GDM1 (cell line): ENCODE data around the gene SETBP1.

Experiments
- DNase-seq: peaks from one replicate; lab custom pipeline; 2025; lab: John Stamatoyannopoulos, UW

The SETBP1 gene

GRCh38 chr18:44904768-44905167, 224.1 kb downstream of the SETBP1 start:
- no peak for DNase-seq

DNA sequence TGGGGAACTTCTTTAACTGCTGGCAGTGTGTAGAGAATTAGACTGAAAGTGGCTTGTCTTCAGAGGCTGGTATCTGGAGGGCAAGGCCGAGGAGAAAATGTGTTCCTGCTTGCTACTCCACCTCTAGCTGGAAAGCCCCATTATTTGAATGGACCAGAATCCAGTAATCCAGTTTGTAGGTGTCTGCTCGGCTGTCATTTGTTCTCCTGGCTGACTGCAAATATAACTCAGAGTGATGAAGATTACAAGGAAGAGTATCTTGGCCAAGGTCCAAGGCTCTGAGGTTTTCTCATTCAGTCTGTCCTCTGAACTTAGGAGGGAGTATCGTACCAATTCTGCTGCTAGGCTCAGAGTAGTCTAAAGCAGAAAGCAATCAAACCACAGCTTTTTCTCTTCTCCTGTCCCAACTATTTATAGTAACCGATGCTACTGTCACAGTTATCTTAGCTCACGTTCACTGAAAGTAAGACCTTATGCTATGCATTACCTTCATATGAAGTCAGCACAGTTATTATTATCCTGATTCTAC, 228.6 kb downstream of the SETBP1 start:
- DNase-seq, result no peak

DNA sequence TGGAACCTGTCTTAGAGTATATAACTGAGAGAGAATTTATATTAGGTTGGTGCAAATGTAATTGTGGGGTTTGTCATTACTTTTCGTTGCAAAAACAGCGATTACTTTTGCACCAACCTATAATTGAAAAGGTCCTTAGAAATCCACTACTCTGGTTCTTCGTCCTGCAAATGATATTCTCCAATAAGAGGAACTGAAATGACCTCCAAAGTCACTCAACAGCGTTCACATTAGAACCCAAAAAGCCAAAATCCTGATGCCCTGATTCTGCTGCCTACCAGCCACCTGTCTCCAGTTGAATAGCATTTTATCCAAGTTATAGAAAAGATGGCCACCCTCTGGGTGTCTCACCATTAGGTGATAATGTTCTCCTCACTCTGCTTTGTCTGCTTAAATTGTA, 230.6 kb downstream of the SETBP1 start:
- DNase-seq, result no peak

GRCh38 chr18:44911773-44912172, 231.1 kb downstream of the SETBP1 start:
- DNase-seq, result no peak

DNA sequence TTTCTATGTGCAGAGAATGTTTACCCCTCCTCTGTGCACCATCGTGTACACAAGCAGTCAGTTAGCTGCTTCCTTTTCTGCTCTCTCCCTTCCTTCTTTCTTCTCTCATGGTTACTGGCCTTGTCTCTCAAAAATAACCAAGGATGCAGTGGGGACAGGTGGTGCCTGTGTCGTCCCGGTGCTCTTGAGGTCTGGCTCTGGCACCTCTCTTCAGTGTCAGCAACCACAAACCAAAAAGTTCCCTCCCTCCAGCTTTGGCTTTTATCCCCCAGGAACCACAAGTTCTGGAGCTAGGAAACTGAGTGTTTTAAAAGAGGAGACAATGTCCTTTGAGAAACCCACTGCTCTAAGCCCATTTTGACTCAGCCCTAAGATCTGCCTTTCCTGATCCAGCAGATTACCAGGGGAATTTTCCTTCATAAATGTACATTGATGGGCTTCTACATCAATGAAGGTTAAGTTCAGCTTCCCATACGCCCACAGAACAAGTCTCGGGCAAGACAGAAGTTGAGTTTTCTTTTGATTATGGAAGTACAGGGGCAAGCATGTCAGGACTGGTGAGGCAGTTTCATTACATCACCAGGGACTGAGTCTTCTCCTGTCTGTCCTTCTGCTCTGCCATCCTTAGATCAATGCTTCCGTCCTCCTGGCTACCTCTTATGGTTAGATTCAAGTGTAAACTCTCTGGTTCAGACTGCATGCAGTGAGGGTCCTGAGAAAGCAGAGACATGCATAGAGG, 232.2 kb downstream of the SETBP1 start:
- DNase-seq, result peak; percentile 11

GRCh38 chr18:44914028-44914427, 233.3 kb downstream of the SETBP1 start:
- DNase-seq, result no peak

- DNase-seq, result no peak
Measured at GRCh38 chr18:44915213-44915612, 234.5 kb downstream of the SETBP1 start.

DNA sequence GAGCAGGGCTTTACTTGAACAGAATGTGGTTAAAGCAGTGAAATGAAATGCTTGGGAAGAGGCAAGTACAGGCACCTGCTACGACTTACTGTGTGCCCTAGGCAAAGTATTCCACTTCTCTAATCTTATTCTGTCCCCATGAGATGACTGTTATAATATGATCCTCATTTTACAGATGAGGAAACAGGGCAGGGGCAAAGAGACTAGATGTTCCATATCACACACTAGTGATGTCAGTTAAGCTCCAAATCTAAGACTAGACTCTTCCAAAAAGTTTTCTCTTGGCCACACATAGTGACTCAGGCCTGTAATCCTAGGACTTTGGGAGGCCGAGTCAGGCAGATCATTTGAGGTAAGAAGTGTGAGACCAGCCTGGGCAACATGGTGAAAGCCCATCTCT, 235.0 kb downstream of the SETBP1 start:
- no peak for DNase-seq

- DNase-seq, result no peak
Measured at GRCh38 chr18:44916429-44917207, 235.9 kb downstream of the SETBP1 start.

DNA sequence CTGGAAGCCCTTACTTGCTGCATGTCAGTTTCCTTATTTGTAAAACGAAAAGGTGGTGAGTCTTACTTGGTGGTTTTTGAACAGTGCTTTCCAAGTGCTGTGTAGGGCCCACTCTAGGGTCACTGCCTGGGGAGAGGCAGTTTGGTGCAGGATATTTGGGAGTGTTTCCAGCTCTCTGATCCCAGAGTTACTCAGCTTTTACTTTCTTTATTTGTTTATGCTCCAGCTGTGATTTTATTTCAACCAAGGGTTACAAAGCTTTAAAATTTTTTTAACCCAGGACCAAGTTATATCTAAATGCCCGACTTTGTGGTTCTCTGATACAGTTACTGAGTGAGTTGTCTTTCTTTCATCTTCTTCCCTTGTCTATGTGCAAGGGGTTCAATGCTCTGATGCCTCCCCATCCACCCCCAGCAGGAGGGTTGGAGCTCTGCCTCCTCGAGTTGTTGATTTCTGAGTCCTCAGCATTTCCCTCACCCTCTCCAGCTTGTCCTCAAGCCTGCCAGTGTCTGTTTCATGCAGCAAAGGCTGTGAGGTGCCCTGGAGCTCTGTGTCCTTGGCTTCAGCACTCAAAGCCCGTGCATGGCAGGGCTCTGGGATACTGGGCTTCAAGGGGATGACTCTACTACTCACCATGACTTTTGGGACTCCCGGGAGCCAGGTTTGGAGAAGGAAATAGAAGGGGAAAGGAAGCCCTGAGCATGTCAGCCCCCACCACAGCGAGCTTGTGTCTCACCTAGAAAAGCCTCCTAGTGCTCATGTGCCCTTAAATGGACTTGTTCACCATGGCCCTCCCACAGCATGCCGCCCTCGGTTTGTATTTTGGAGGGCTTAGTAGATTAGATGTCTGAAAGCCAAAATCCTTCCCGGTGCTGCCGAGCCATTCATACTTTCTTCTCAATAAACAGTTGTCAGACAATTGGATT, 236.8 kb downstream of the SETBP1 start:
- DNase-seq, result no peak

GRCh38 chr18:44918142-44918476, 237.4 kb downstream of the SETBP1 start:
- no peak for DNase-seq

DNA sequence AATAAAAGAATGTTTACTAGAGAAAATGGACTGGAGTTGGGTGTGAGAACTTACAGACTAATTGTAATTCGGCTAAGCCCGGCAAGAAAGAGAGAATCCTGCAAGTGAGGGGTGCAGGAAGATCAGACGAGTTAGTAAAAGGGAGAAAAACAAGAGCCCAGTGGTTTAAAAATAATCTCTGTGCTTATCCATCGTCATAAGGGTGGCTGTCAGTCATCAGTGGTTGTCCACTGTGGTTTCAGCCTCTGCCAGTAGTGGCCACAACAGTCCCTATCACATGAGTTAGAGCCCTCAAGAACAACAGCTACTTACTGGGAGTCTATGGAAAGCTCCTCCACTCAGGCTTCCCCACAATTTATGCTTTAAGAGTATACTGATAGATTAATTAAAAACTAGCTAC, 239.8 kb downstream of the SETBP1 start:
- no peak for DNase-seq

- no peak for DNase-seq
Measured at GRCh38 chr18:44921974-44922373, 241.3 kb downstream of the SETBP1 start.

GRCh38 chr18:44922968-44923367, 242.3 kb downstream of the SETBP1 start:
- no peak for DNase-seq

DNA sequence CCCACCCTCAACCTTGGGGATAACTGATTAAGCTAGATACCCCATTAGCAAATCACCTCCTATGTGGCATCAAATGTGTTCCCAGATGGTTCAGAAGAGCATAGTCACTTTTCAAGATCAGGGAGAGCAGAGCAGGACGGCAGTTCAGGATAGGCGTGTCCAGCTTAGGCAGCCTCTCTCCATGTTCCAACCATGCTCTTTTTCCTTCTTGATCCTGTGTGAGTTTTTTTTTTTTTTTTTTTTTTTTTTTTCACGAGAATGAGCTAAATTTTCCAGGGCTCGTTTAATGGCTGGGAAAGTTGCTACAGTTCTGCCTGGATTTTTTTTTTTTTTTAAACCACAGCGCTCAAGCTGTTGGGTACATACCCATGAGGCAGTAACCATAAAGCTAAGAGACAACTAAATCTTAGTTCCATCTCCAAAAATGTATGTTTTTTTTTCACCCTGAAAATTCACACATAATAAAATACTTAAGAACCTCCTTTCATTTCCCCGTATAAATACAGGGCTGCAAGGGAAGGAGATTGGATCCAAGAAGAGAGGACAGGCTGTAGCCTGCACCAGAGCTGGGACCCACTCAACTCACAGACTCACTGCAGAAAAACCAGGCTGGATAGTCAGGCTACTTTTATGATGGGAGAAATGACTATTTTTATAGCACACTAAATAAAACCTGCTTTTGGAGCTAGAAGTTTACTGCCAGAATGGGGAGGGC, 244.3 kb downstream of the SETBP1 start:
- DNase-seq, result no peak

GRCh38 chr18:44927127-44927849, 246.6 kb downstream of the SETBP1 start:
- no peak for DNase-seq

- DNase-seq, result no peak
Measured at GRCh38 chr18:44934901-44935300, 254.2 kb downstream of the SETBP1 start.

GRCh38 chr18:44935455-44935854, 254.8 kb downstream of the SETBP1 start:
- DNase-seq, result no peak

DNA sequence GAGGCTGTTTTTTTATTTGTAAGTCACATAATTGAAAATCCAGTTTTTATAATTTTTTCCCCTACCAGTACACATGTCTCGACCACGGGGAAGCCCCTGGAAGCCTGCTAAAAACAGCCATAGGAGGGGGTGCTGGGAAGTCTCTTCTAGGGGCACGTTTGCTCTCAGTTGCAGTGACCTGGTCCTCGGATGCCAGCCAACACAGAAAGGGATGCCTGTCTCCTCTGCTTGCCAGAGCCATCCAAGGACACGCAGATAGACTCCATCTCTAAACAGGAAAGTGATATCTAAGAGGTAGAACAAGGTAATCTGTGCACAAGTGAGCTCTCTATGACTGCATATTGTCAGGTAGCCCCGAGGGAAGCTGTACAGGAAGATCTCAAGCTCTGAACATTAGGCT, 255.8 kb downstream of the SETBP1 start:
- DNase-seq, result no peak

GRCh38 chr18:44937960-44938719, 257.5 kb downstream of the SETBP1 start:
- DNase-seq, result no peak
